GM12872 (cell line): ENCODE results near the gene AJAP1.

Experiments
- CTCF ChIP-seq: IDR thresholded peaks from 3 replicates; pipeline ENCODE4 v1.5.1; 2011; ENCODE audit warnings: low read depth, mild to moderate bottlenecking, low read length, moderate library complexity; ENCODE audit not compliant: insufficient read depth

The AJAP1 gene

GRCh38 chr1:4687943-4688342 lies 33.5 kb downstream of the AJAP1 start:
- no peak for TF ChIP-seq CTCF

GRCh38 chr1:4689271-4689935 lies 35.0 kb downstream of the AJAP1 start:
- no peak for TF ChIP-seq CTCF

GRCh38 chr1:4689941-4690635 lies 35.7 kb downstream of the AJAP1 start:
- no peak for TF ChIP-seq CTCF

- no peak for TF ChIP-seq CTCF
Observed at GRCh38 chr1:4690951-4691675, 36.7 kb downstream of the AJAP1 start.

GRCh38 chr1:4691766-4692405 lies 37.5 kb downstream of the AJAP1 start:
- TF ChIP-seq CTCF: no peak

- no peak for TF ChIP-seq CTCF
Observed at GRCh38 chr1:4692437-4692836, 38.0 kb downstream of the AJAP1 start.

- TF ChIP-seq CTCF: no peak
Observed at GRCh38 chr1:4693331-4693730, 38.9 kb downstream of the AJAP1 start.
